Measurements from ENCODE around the gene PTPN21. TPM values are rescaled to one million over a fixed set of nuclear protein-coding genes. Genes with fewer than 3 reads are reported as not detected.
A peak's percentile ranks its signal among the peaks of the same experiment; 100 is the strongest.

PTPN21 gene
- total and polyA plus RNA-seq, 8 donors, result 5.0 to 13.6 (median 10.5) TPM

DNA sequence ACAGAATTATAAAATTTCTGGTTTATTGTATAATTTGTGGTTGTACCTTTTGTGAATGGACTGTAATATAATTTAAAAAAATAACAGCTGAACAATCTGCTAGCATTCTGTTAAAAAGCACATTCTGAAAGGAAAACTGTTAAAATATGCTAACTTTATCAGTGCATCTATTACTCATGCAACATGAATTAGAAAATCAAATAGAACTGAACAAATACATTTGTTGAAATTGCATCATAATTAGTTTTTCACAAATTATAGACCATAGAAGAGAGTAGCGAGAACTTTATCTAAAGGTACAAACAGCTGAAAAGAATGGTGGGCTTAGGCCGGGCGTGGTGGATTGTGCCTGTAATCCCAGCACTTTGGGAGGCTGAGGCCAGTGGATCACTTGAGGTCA, 33.0 kb downstream of the PTPN21 start:
- ATAC-seq (peak; percentile 72 to 84 (median 76)), FAIRE-seq (no peak), DNase-seq (peak in 1 of 6 donors; percentile 27)
- Histone ChIP-seq H3K9me3 (no peaks in the 10 kb centered on the region), H3K4me1 (peaks cover 0 to 16% (median 5%) of the 10 kb centered on the region in 3 donors), H3K27ac (peak overlapping the region in 2 of 4 donors; percentile 58 to 70), H3K36me3 (no peaks in the 10 kb centered on the region), H3K27me3 (no peaks in the 10 kb centered on the region), H3K4me3 (no peak overlapping the region)
- 54 to 55% methylated on average over 3 of the region's 3 CpGs for WGBS, 2 donors
- TF ChIP-seq, protein P1, sequence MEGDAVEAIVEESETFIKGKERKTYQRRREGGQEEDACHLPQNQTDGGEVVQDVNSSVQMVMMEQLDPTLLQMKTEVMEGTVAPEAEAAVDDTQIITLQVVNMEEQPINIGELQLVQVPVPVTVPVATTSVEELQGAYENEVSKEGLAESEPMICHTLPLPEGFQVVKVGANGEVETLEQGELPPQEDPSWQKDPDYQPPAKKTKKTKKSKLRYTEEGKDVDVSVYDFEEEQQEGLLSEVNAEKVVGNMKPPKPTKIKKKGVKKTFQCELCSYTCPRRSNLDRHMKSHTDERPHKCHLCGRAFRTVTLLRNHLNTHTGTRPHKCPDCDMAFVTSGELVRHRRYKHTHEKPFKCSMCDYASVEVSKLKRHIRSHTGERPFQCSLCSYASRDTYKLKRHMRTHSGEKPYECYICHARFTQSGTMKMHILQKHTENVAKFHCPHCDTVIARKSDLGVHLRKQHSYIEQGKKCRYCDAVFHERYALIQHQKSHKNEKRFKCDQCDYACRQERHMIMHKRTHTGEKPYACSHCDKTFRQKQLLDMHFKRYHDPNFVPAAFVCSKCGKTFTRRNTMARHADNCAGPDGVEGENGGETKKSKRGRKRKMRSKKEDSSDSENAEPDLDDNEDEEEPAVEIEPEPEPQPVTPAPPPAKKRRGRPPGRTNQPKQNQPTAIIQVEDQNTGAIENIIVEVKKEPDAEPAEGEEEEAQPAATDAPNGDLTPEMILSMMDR (IDR thresholded peaks at IDR 0.05), result no peak
- intact Hi-C loops (cut with DNase I), result no loop called here

DNA sequence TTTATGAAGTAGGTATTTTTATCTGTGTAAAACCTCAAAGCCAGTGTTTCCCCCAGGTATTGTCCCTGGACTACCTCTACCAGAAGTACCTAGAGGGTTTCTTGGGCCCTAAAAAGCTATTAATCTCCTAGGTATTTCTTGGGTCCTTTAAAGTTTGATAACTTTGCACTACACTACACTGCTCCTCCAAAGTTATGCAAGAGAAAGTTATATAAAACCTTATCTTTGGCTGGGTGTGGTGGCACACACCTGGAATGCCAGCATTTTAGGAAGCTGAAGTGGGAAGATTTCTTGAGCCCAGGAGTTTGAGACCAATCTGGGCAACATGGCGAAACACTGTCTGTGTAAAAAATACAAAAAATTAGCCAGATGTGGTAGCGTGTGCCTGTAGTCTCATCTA, 34.9 kb downstream of the PTPN21 start:
- DNase-seq (no peak), ATAC-seq (no peak), FAIRE-seq (no peak)
- 97 to 98% methylated on average over 2 of the region's 2 CpGs for WGBS, 2 donors
- intact Hi-C loops (cut with DNase I), result no loop called here
- no peaks in the 10 kb centered on the region for H3K9me3 ChIP-seq
- H3K4me3 ChIP-seq, result no peak overlapping the region
- H3K4me1 ChIP-seq, result peaks cover 11 to 23% (median 22%) of the 10 kb centered on the region in 3 donors
- H3K27me3 ChIP-seq, result no peaks in the 10 kb centered on the region
- TF ChIP-seq, protein P1 (IDR thresholded peaks at IDR 0.05), result no peak
- no peaks in the 10 kb centered on the region for H3K36me3 ChIP-seq
- H3K27ac ChIP-seq, result no peak overlapping the region

DNA sequence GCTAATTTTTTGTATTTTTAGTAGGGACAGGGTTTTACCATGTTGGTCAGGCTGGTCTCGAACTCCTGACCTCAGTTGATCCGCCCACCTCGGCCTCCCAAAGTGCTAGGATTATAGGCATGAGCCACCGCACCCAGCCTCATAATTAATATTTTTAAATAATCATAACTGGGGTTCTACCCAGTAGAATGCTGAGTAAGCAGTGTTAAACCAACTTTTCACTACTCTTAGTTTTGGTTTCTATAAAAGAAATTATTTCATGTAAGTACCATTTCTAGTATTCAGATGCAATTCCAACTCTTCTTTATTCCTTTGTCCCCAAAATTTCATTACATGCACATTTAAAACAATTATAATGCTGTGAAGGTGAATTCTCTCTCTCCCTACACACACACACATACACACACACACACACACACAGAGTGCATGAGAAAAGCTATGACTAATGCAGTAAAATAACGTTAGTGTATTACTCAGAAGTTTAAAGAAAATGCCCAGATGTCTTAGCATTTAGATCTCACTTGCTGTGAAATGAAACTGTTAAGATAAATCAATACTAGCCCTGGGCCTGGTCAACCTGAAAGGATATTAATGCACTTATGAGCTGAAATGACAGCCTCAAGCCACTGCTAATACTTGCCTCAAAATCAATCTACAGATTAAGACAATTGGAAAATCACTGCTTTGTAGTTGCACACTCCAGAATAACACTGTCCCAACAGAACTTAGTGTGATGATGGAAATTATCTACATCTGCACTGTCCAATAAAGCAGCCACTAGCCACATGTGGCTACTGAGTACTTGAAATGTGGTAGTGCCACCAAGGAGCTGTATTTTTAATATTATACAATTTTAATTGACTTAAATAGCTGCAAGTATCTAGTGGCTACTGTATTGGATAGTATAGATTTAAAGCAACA, 36.0 kb downstream of the PTPN21 start:
- intact Hi-C loops (cut with DNase I), result no loop called here
- FAIRE-seq (no peak), ATAC-seq (no peak), DNase-seq (no peak)
- TF ChIP-seq, protein P1 (IDR thresholded peaks at IDR 0.05), result no peak
- Histone ChIP-seq H3K27me3 (no peaks in the 10 kb centered on the region), H3K9me3 (no peaks in the 10 kb centered on the region), H3K36me3 (no peaks in the 10 kb centered on the region), H3K4me3 (no peak overlapping the region), H3K4me1 (peaks cover 11 to 23% (median 22%) of the 10 kb centered on the region in 3 donors), H3K27ac (no peak overlapping the region)
- WGBS, 2 donors, result 80% methylated on average over 5 of the region's 5 CpGs

DNA sequence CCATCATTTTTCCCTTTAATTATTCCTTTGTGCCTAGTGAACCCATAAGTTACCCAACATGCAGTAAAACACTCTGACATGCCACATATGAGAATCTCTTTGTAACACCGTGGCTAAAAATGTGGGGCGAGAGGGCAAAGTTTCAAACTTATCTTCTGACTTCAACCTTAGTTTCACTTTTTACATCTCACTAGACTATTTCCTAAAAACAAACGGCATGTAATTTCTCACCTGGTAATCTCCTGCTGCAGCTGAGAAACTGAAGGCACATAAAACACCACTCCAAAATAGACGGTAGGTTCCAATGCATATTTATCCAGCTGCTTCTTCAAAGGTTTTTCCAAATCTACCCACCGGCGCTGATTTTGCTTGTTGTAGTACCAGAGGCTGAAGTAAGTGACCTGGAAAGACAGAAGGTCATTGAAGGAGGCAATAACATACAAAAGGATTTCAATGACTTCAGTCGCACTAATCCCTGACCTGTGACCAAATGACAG, 37.9 kb downstream of the PTPN21 start:
- Histone ChIP-seq H3K9me3 (no peaks in the 10 kb centered on the region), H3K27ac (peak overlapping the region in 3 of 4 donors; percentile 16 to 64 (median 62)), H3K27me3 (no peaks in the 10 kb centered on the region), H3K4me1 (peaks cover 11 to 22% (median 17%) of the 10 kb centered on the region in 3 donors), H3K36me3 (no peaks in the 10 kb centered on the region), H3K4me3 (peak overlapping the region in 2 of 4 donors; percentile 6 to 26)
- FAIRE-seq, result no peak
- TF ChIP-seq, protein P1 (IDR thresholded peaks at IDR 0.05), result no peak
- peak; percentile 25 to 71 (median 68) for ATAC-seq
- DNase-seq, result peak in 1 of 6 donors; percentile 20
- intact Hi-C loops (cut with DNase I), result no loop called here
- WGBS, 2 donors, result 25 to 26% methylated on average over 7 of the region's 7 CpGs
